Caco-2 (cell line): ENCODE measurements around the gene TMEM174. TPM values are rescaled to one million over a fixed set of nuclear protein-coding genes. Genes with fewer than 3 reads are reported as not detected.

Source experiments
- BruUV-seq: library from RNA; stranded (reverse); fragments of 400-500 nt; replicated peaks from 2 replicates; lab custom pipeline; 2021; lab: Mats Ljungman, UMichigan
- CTCF ChIA-PET: fragments of 300-600 bp; sonication (Branson Sonifier 250); formaldehyde crosslinking; loops from one replicate; lab custom pipeline; 2022; ENCODE audit warnings: antibody characterized with exemption; lab: Charles Lee
- POLR2A ChIA-PET: fragments of 300-600 bp; sonication (Branson Sonifier 250); formaldehyde crosslinking; loops from one replicate; lab custom pipeline; 2022; ENCODE audit warnings: antibody characterized with exemption; lab: Charles Lee
- DNase-seq, 2 experiments: peaks; one replicate each; pipeline versions ENCODE4 v3.0.0 to v3.0.0-alpha.2; 2020 to 2022
- H3K27me3 ChIP-seq: replicated peaks from 2 replicates; pipeline ENCODE4 v1.6.0; 2011; ENCODE audit warnings: low read length; ENCODE audit not compliant: control insufficient read depth, insufficient read depth
- H3K36me3 ChIP-seq: 2 replicates; pipeline ENCODE4 v1.5.1; 2011; ENCODE audit warnings: low read length; ENCODE audit not compliant: control insufficient read depth, insufficient read depth
- H3K4me1 ChIP-seq: fragments of 250-450 bp; sonication (Bioruptor Pico); 2 replicates; pipeline ENCODE4 v1.5.1; 2020; ENCODE audit warnings: mild to moderate bottlenecking
- H3K4me3 ChIP-seq: 2 replicates; pipeline ENCODE4 v1.5.1; 2011; ENCODE audit warnings: low read depth, mild to moderate bottlenecking, control low read depth, low read length
- H3K9me3 ChIP-seq: fragments of 250-450 bp; sonication (Bioruptor Pico); 2 replicates; pipeline ENCODE4 v1.5.1; 2020; ENCODE audit warnings: mild to moderate bottlenecking, moderate library complexity
- H3K27ac Mint-ChIP-seq: one replicate; pipeline ENCODE4 v1.8.0; 2022; ENCODE audit warnings: mixed read lengths; ENCODE audit not compliant: unreplicated experiment
- H3K27me3 Mint-ChIP-seq: one replicate; pipeline ENCODE4 v1.8.0; 2022; ENCODE audit warnings: mixed read lengths; ENCODE audit not compliant: insufficient read depth, unreplicated experiment
- H3K36me3 Mint-ChIP-seq: one replicate; pipeline ENCODE4 v1.8.0; 2022; ENCODE audit warnings: mild to moderate bottlenecking, mixed read lengths; ENCODE audit not compliant: insufficient read depth, unreplicated experiment
- H3K4me1 Mint-ChIP-seq: one replicate; pipeline ENCODE4 v1.8.0; 2022; ENCODE audit warnings: low read depth, mixed read lengths; ENCODE audit not compliant: unreplicated experiment
- H3K4me3 Mint-ChIP-seq: one replicate; pipeline ENCODE4 v1.8.0; 2022; ENCODE audit warnings: mild to moderate bottlenecking, moderate library complexity, mixed read lengths; ENCODE audit not compliant: unreplicated experiment
- H3K9me3 Mint-ChIP-seq: one replicate; pipeline ENCODE4 v1.8.0; 2022; ENCODE audit warnings: mixed read lengths; ENCODE audit not compliant: unreplicated experiment
- CTCF ChIP-seq, 2 experiments: fragments of 200-600 bp in 1 of 2; IDR thresholded peaks; 1 replicate in 1 of 2; 2 replicates in 1 of 2; pipeline versions ENCODE4 v1.5.1 to v1.8.0; 2011 to 2022; ENCODE audit warnings: antibody characterized with exemption in 1 of 2, control low read depth in 1 of 2, inconsistent platforms in 1 of 2, low read depth in 1 of 2, low read length in 1 of 2, mild to moderate bottlenecking in 1 of 2, moderate library complexity in 1 of 2; ENCODE audit not compliant: insufficient read depth in 1 of 2, severe bottlenecking in 1 of 2, unreplicated experiment in 1 of 2
- intact Hi-C: fragments of 100-400 bp; cut with micrococcal nuclease; formaldehyde crosslinking; loops from one replicate; pipeline ENCODE4 v1.10.0; 2022; ENCODE audit not compliant: unreplicated experiment
- total RNA-seq: library from RNA; stranded (reverse); gene quantifications from 2 replicates; pipeline ENCODE4 v1.2.3, GENCODE V29; 2022

TMEM174 gene
- total RNA-seq, 1 experiment from 2014 or later: not detected

DNA sequence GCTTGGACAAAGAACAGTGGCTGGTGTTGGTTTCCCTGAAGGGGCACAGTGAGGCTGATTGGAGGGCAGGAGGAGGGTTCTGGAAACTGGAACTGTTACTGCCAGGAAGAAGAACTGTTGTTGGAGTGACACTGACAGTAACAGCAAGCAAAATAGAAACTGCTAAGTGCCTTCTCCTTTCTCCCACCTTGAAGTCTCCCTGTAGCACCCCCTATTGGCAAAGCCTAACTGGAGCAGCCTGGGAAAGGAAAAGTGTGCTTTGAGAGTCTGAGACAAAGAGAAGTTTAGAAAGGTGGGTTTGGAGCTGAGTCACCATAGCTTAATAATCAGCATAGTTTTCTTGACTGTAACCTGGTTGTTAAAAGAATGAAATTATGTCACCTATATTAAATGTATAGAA lies 2.5 kb upstream of the TMEM174 start:
- peak in 1 of 2 experiments; percentile 14 for DNase-seq
- no peak overlapping the region for H3K4me3 Mint-ChIP-seq
- no peaks in the 10 kb centered on the region for H3K27me3 Mint-ChIP-seq
- no peaks in the 10 kb centered on the region for H3K4me1 ChIP-seq
- intact Hi-C loops: no loop called here
- TF ChIP-seq CTCF (IDR thresholded peaks at IDR 0.05; ENCODE audit: insufficient read depth in 1 of 2, low read depth in 1 of 2, low read length in 1 of 2, severe bottlenecking in 1 of 2, unreplicated experiment in 1 of 2): peak; percentile 38 to 56
- peaks cover 2% of the 10 kb centered on the region for H3K27me3 ChIP-seq
- H3K27ac Mint-ChIP-seq: no peak overlapping the region
- no TSS peak for BruUV-seq
- H3K9me3 ChIP-seq: no peaks in the 10 kb centered on the region
- no peaks in the 10 kb centered on the region for H3K36me3 ChIP-seq
- no peak overlapping the region for H3K4me3 ChIP-seq
- H3K4me1 Mint-ChIP-seq: no peaks in the 10 kb centered on the region
- CTCF ChIA-PET: interaction anchor here (1.1 kb wide), 1 partner anchor 19 kb away, joined by 4 read pairs; no protein-coding TSS in a partner anchor
- POLR2A ChIA-PET: no interaction called here
- no peaks in the 10 kb centered on the region for H3K9me3 Mint-ChIP-seq
- H3K36me3 Mint-ChIP-seq: no peaks in the 10 kb centered on the region

GRCh38 chr5:73171495-73171894 lies 1.5 kb upstream of the TMEM174 start:
- Histone ChIP-seq H3K27me3 (no peaks in the 10 kb centered on the region), H3K4me1 (no peaks in the 10 kb centered on the region), H3K9me3 (no peaks in the 10 kb centered on the region), H3K4me3 (no peak overlapping the region), H3K36me3 (no peaks in the 10 kb centered on the region)
- Mint-ChIP-seq H3K9me3 (no peaks in the 10 kb centered on the region), H3K27me3 (no peaks in the 10 kb centered on the region), H3K4me1 (no peaks in the 10 kb centered on the region), H3K4me3 (no peak overlapping the region), H3K27ac (no peak overlapping the region), H3K36me3 (no peaks in the 10 kb centered on the region)
- ChIA-PET CTCF (interaction anchor here (1.1 kb wide), 1 partner anchor 18 kb away, joined by 4 read pairs; no protein-coding TSS in a partner anchor), POLR2A (no interaction called here)
- BruUV-seq: no TSS peak
- no peak for DNase-seq
- intact Hi-C loops: no loop called here
- TF ChIP-seq CTCF (IDR thresholded peaks at IDR 0.05; ENCODE audit: insufficient read depth in 1 of 2, low read depth in 1 of 2, low read length in 1 of 2, severe bottlenecking in 1 of 2, unreplicated experiment in 1 of 2): no peak

DNA sequence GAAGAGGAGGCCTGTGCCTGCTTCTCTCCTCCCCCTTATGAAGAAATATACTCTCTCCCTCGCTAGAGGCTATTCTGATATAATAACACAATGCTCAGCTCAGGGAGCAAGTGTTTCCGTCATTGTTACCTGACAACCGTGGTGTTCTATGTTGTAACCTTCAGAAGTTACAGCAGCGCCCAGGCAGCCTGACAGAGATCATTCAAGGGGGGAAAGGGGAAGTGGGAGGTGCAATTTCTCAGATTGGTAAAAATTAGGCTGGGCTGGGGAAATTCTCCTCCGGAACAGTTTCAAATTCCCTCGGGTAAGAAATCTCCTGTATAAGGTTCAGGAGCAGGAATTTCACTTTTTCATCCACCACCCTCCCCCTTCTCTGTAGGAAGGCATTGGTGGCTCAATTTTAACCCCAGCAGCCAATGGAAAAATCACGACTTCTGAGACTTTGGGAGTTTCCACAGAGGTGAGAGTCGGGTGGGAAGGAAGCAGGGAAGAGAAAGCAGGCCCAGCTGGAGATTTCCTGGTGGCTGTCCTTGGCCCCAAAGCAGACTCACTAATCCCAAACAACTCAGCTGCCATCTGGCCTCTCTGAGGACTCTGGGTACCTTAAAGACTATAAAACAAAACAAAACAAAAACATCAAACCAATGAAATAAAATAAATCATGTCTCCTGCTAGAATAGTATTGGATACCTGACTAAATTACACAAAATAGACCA lies 1.3 kb downstream of the TMEM174 start:
- no peaks in the 10 kb centered on the region for H3K4me1 Mint-ChIP-seq
- Histone ChIP-seq H3K9me3 (no peaks in the 10 kb centered on the region), H3K36me3 (no peaks in the 10 kb centered on the region), H3K4me3 (no peak overlapping the region), H3K4me1 (no peaks in the 10 kb centered on the region), H3K27me3 (no peaks in the 10 kb centered on the region)
- no peak overlapping the region for H3K4me3 Mint-ChIP-seq
- no peaks in the 10 kb centered on the region for H3K9me3 Mint-ChIP-seq
- intact Hi-C loops: no loop called here
- POLR2A ChIA-PET: no interaction called here
- BruUV-seq: no TSS peak
- H3K27me3 Mint-ChIP-seq: no peaks in the 10 kb centered on the region
- DNase-seq: no peak
- no peak overlapping the region for H3K27ac Mint-ChIP-seq
- TF ChIP-seq CTCF (IDR thresholded peaks at IDR 0.05; ENCODE audit: insufficient read depth in 1 of 2, low read depth in 1 of 2, low read length in 1 of 2, severe bottlenecking in 1 of 2, unreplicated experiment in 1 of 2): no peak
- CTCF ChIA-PET: no interaction called here
- no peaks in the 10 kb centered on the region for H3K36me3 Mint-ChIP-seq
